HK-2 (cell line): ENCODE results near the gene GPC4.

Experiments used
- DNase-seq: peaks from one replicate; pipeline ENCODE4 v3.0.0-alpha.2; 2018; ENCODE audit not compliant: unreplicated experiment

The GPC4 gene

DNA sequence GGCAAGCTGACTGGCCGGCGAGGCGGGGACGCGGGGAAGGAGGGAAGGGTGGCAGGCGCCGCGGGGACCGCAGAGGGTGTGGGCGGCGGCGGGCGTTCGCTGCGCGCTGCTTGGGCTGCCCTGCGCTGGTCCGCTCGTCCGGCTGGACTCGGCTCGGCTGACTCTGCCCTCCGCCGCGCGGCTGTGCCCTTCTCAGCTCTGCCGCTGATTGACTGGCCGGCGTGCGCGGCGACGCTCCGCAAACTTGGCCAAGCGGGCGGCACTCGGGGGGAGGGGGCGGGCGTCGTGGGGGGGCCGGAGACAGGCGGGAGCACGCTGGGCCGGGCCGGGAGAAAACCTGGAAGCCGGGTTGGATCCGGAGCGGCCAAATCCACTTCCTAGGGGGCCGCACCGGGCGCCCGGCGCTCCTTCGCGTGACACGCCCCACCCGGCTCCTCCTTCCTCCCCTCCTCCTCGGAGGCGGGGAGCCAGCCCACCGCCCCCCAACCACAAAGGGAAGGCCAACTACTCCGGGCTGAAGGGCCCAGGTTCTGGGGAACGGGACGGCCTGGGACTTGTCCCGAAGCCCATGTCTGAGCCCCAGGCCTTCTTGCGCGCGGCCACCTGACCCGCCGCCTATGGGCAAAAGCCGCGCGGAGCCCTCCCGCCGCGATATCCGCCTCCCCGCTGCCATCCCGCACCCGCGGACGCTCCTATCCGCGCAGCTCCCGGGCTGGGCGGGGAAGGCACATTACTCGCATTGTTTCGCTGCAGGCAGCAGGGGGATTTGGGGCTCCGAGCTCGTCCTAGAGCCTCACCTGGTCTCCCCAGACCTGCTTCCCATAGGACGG is at the start of gene GPC4:
TSS of gene GPC4 (minus strand) at position 214 of the 830 bp plus-strand sequence. CDS start 524 bp downstream, outside the sequence.
- peak; percentile 85 for DNase-seq

GRCh38 chrX:133461231-133461630 is 45.9 kb upstream of the GPC4 start:
- no peak for DNase-seq

DNA sequence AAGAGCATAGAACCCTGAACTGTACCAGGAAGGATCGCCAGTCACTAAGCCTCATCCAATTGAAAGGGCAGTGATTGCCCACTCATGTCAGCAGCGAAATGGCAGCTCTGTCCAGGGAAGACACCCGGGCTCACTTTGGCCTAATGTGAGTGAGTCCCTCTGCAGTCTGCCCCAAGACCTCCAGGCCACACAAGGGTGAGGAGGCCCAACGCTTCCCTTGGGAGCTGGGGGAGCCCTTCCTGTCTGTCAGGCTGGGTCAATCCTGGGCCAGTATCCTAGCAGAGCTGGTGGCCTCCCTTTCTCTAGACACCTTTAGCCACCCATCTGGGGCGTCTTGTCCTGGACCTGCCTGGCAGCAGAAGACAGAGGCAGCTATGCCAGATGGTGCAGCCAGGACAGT is 39.6 kb upstream of the GPC4 start:
- no peak for DNase-seq

- DNase-seq = no peak
These were observed 39.2 kb upstream of the GPC4 start for GRCh38 chrX:133454491-133454914.

DNA sequence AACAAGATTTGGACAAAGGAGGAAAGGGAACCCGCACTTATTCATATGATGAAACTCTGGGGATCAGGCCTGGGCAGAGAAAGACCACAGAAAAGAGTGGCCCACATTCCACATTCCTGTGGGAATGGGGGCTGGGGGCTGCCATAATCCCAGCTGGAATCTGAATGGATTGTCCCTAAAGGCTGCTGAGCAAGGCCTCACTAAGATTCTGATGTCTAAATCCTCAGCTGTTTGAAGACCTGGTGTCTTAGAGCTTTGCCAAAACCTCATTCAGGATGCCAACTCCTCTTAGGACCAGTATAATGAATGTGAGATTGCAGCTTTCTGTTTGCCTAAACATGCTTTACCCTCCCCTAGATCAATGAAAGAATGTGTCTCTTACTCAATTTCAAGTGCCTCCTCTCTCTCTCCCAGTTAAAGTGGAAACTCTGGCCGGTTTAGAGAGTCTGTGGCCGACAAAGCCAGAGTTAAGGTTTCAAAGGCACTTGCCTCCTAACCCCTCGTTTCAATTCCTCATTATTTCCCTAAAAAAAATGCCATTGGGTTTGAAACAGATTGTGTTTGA is 33.3 kb upstream of the GPC4 start:
- DNase-seq = no peak

- DNase-seq = no peak
These were observed 29.9 kb upstream of the GPC4 start for GRCh38 chrX:133444952-133445831.

DNA sequence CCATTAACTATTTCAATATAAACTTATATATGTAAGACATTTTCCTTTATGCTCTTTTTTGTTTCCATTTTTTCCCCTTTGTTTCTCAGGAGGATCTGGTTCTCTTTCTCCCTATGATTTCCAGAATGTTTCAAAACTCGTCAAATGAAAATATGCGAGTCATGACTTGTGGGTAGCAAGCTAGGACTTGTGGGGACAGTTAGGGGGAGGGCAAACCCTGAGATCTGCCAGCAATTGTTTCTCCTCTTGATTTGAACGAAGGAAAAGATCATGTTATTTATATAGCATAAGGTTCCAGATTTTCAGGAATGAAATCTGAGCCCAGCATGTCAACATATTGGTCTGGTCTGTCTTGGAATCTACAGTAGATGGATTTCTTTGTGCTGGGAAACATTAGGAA is 28.9 kb upstream of the GPC4 start:
- no peak for DNase-seq

DNA sequence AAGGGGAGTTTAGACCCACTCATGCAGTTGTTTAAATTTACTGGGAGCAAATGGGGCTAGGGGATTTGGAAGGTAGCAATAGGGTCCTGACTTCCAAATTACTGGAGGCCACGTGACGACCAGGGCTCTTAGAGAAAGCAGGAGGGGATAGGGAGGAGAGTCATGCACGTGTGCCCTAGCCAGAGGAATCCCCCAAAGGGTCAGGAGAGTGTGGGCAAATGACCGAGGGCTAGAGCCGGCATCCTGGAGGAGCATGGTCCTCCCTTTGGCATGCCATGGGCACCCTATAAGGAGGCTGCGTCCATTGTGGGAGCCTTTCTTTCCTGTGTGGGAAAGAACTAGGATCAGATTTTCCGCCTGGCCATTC is 25.5 kb upstream of the GPC4 start:
- DNase-seq = no peak

DNA sequence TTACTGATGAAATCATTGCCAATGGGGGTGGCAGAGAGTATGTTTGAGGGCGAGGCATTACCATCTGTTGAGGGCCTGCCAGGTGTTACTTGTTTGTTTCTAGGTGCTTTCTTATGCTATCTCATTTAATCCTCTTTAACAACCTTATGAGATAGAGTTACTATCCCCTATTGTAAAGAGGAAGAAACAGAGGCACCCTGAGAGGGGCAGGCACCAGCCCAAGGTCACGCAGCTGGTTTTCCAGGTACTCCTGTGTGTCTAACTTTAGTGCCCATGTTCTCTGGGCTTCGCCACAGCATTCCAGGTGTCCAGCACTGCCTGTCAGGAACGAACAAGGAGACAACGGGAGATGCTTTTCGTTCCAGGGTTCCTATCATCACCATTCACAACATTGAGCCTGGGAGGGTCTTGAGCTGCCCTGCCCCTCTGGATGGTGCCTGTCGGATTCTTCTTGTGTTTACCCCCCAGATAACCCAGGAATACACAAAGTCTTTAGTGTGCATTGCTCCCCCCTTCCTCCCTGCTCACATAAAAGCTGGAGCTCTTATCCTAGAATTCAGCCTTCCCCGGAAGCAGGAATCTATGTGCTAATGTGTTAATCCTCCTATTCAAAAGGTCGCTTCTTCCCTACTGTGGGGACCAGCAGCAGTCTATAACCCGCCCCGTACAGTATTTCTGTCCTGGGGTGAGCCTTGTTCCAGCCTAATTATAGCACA is 24.9 kb upstream of the GPC4 start:
- no peak for DNase-seq

DNA sequence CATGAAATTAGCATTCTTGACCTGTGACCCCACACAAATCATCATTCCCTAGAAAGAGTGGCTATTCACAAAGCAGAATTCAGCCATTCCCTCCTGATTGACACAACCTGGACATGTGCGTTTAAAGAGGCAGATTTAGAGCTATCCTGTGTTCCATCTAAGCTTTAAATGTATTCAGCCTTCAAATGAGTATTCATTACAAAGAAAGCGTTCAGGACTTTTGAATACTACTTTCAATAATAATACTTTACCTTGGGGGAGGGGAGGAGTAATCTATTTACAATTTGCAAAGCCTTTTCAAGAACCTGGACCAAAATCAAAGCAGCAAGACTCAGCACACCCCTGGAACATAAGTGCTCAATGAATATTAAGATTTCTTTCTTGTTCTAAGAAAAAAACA is 22.5 kb upstream of the GPC4 start:
- DNase-seq = no peak

- DNase-seq = no peak
These were observed 22.1 kb upstream of the GPC4 start for GRCh38 chrX:133437356-133437755.

DNA sequence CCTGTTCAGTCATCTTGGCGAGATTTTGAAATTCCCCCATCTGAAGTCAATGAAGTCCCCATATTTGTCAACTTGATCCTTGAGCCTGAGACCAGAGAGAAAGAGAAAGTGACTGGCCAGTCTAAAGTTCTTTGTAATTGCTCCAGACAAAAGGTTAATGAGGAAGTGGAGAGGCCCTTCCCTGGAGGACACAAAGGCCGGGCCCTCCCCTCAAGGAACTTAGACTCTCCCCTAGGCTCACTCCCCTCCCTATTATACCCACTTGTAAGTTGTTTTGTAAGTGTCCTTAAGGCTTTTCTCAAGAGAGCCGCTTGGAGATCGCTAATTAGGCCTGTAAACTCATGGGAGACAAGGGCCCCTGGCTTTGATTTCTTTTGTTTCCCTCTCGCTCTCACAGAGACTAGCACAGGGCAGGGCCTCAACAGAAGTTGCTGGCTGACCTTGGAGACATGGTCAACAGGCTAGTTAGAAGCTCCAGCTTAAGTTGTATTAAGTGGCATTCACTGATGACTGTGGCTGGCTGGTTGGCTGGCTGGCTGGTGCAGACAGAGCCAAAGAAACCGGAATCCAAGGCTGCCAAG is 20.3 kb upstream of the GPC4 start:
- DNase-seq = no peak

DNA sequence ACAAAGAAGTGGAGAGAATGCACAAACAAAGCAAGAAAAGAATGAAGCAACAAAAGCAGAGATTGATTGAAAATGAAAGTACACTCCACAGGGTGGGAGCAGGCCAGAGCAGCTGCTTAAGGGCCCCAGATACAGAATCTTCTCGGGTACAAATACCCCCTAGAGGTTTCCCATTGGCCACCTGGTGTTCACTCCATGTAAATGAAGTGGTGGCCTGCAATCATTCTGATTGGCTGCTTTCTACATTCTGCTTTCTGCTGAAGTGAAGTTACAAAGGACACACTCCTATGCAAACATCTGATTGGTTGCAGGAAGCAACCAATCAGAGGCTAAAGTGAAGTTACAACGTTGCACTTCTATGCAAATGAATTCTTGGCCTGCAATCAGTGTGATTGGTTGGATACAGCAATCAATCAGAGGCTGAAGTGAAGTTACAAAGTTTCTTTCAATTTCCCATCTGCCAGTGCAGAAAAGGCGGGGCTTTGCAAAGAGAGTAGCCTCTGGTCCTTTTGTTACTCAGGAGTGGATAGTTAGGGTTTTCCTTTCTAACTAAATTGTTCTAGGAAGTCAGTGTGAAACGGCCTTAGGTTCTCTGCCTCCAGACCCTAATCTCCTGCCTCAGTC is 19.0 kb upstream of the GPC4 start:
- DNase-seq = no peak

DNA sequence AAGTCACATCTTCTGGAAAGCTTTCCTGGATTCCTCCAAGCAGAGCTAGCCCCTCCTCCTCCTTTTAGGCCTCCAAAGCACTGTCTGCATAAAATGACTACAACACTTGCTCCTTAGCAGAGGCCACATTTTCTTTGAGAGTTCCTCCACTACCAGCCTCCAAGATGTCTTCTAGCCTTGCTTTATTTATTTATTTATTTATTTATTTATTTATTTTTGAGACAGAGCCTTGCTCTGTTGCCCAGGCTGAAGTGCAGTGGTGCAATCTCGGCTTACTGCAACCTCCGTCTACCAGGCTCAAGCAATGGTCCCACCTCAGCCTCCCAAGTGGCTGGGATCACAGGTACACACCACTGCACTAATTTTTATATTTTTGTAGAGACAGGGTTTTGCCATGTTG is 4.6 kb upstream of the GPC4 start:
- no peak for DNase-seq

- DNase-seq = no peak
These were observed 3.3 kb upstream of the GPC4 start for GRCh38 chrX:133418588-133418987.

- DNase-seq = no peak
These were observed 2.1 kb upstream of the GPC4 start for GRCh38 chrX:133417364-133417763.

GRCh38 chrX:133414406-133415275 is 648 bp downstream of the GPC4 start:
- DNase-seq = peak; percentile 32

GRCh38 chrX:133413218-133413925 is 1.9 kb downstream of the GPC4 start:
- no peak for DNase-seq

- no peak for DNase-seq
These were observed 2.6 kb downstream of the GPC4 start for GRCh38 chrX:133412665-133413064.
